Suprapubic skin (tissue), 4 donors: ENCODE measurements around the gene LINS1. TPM values are rescaled to one million over a fixed set of nuclear protein-coding genes. Genes with fewer than 3 reads are reported as not detected.

Source experiments
- DNase-seq, 2 donors: peaks; one replicate each; pipeline ENCODE4 v3.0.0-alpha.2; 2019; ENCODE audit warnings: low spot score in 2 of 2
- H3K27ac ChIP-seq: fragments of 200-600 bp; sonication (generic); one replicate; pipeline ENCODE4 v1.5.1; 2019
- H3K27me3 ChIP-seq: fragments of 200-600 bp; sonication (generic); one replicate; pipeline ENCODE4 v1.5.1; 2019
- H3K36me3 ChIP-seq: fragments of 200-600 bp; sonication (generic); one replicate; pipeline ENCODE4 v1.5.1; 2019
- H3K4me1 ChIP-seq: fragments of 200-600 bp; sonication (generic); one replicate; pipeline ENCODE4 v1.5.1; 2019
- H3K4me3 ChIP-seq: fragments of 200-600 bp; sonication (generic); one replicate; pipeline ENCODE4 v1.5.1; 2019; ENCODE audit warnings: mild to moderate bottlenecking
- H3K9me3 ChIP-seq: fragments of 200-600 bp; sonication (generic); one replicate; pipeline ENCODE4 v1.5.1; 2019
- EP300 ChIP-seq: sonication (generic); formaldehyde crosslinking; IDR thresholded peaks from one replicate; pipeline ENCODE4 v1.6.1; 2017; ENCODE audit warnings: antibody characterized with exemption
- POLR2A ChIP-seq, 2 donors: fragments of 450-650 bp; IDR thresholded peaks; one replicate each; pipeline ENCODE4 v1.6.1; 2017; ENCODE audit warnings: antibody characterized with exemption in 2 of 2, mild to moderate bottlenecking in 2 of 2, moderate library complexity in 2 of 2
- POLR2AphosphoS5 ChIP-seq, 3 donors: sonication (generic); formaldehyde crosslinking; IDR thresholded peaks; one replicate each; pipeline ENCODE4 v1.6.1; 2017; ENCODE audit warnings: antibody characterized with exemption in 3 of 3
- WGBS: methylation state at CpG from one replicate; pipeline ENCODE4 v1.1.5; 2018; 5-methylcytosine and 5-hydroxymethylcytosine counted together
- total RNA-seq, 4 donors: library from RNA; depleted of rRNA; stranded (reverse); fragments of >200 nt; gene quantifications; one replicate each; pipeline ENCODE4 v1.1.0, GENCODE V29; 2016
- TF ChIP-seq, protein P1 (sequence below), 2 donors: fragments of 200-600 bp in 1 of 2; fragments of 450-650 bp in 1 of 2; sonication (generic) in 1 of 2; IDR thresholded peaks; one replicate each; pipeline ENCODE4 v1.5.1; 2016 to 2019; ENCODE audit warnings: antibody characterized with exemption in 2 of 2, mild to moderate bottlenecking in 1 of 2, moderate library complexity in 1 of 2

Gene LINS1
- total RNA-seq, 4 donors from 2014 or later = 17.6 to 25.2 (median 20.7) TPM

DNA sequence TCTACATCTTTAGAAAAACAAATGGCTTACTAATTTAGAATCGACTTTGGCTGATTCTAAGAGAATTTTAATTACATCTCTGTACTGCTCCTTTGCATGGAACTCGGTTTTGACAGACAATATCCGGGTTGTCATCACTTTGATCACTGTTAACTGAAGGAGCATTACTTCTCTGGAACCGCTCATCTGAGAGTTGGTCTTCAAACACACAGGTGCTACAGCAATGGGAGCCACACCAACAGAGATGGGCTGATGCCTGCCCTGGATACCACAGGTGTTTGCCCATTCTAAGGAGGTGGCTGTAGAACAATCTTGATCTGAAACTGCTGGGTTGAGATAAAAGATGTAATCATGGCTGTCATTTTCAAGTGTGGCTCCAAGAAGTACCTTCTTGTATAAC lies 21.6 kb downstream of the LINS1 start:
- H3K4me1 ChIP-seq = peaks cover 6% of the 10 kb centered on the region
- no peak for DNase-seq
- TF ChIP-seq, protein P1, sequence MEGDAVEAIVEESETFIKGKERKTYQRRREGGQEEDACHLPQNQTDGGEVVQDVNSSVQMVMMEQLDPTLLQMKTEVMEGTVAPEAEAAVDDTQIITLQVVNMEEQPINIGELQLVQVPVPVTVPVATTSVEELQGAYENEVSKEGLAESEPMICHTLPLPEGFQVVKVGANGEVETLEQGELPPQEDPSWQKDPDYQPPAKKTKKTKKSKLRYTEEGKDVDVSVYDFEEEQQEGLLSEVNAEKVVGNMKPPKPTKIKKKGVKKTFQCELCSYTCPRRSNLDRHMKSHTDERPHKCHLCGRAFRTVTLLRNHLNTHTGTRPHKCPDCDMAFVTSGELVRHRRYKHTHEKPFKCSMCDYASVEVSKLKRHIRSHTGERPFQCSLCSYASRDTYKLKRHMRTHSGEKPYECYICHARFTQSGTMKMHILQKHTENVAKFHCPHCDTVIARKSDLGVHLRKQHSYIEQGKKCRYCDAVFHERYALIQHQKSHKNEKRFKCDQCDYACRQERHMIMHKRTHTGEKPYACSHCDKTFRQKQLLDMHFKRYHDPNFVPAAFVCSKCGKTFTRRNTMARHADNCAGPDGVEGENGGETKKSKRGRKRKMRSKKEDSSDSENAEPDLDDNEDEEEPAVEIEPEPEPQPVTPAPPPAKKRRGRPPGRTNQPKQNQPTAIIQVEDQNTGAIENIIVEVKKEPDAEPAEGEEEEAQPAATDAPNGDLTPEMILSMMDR (IDR thresholded peaks at IDR 0.05) = no peak
- TF ChIP-seq POLR2AphosphoS5 (IDR thresholded peaks at IDR 0.05) = no peak
- TF ChIP-seq POLR2A (IDR thresholded peaks at IDR 0.05) = no peak
- no peak for TF ChIP-seq EP300
- no peak overlapping the region for H3K4me3 ChIP-seq
- 92% methylated on average over 4 of the region's 4 CpGs for WGBS
- no peak overlapping the region for H3K27ac ChIP-seq
- H3K9me3 ChIP-seq = no peaks in the 10 kb centered on the region
- peaks cover 2% of the 10 kb centered on the region for H3K36me3 ChIP-seq
- no peaks in the 10 kb centered on the region for H3K27me3 ChIP-seq

DNA sequence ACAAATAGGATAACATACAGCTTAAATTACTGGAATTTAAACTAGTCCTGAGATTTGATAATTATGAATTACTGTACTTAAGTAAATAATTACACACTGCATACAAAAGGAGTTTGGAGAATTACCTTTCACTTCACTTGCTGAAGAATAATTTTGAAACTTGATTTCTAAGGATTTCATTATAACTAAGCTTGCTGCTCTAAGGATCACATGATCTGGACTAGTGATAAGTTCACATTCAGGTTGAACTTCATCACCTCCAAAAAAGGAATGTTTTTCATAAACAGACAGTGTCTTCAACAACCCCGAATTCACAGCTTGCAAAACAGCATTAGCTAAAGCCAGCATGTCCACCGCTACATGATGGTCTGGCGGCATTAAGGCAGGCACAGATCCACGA lies 28.5 kb downstream of the LINS1 start:
- TF ChIP-seq, protein P1 (IDR thresholded peaks at IDR 0.05) = no peak
- no peak for TF ChIP-seq POLR2A (IDR thresholded peaks at IDR 0.05)
- TF ChIP-seq POLR2AphosphoS5 (IDR thresholded peaks at IDR 0.05) = no peak
- TF ChIP-seq EP300 = no peak

DNA sequence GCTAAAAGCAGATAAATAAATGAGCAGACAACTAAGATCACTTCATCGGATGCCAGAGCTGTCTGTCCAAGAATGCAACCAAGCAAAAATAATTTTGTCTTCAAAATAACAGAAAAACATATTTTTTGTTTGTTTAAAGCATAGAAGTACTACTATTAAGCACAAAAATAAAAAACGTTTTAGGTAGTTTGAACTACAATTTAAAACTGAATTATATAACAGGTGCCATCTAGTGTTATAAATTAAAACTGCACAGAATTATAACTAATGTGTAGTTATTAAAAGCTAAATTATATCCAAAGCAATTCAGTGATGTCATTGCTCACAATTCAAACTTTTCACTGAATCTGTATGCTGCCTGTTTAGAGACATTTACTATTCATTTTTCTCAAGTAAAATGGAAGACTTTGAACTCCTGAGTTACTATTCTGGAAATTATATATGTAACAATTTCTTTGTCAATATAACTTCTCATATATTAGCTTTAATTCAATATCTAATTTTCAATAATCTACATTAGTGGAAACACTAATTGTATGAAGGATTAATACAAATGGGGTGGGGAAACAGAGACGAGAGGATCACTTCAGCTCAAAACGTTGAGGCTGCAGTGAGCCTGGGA lies 29.5 kb downstream of the LINS1 start:
- H3K27ac ChIP-seq = no peak overlapping the region
- WGBS = 57% methylated on average over 4 of the region's 4 CpGs
- H3K9me3 ChIP-seq = no peaks in the 10 kb centered on the region
- TF ChIP-seq, protein P1 (IDR thresholded peaks at IDR 0.05) = peak; percentile 35 to 42
- TF ChIP-seq EP300 (no peak), POLR2A (IDR thresholded peaks at IDR 0.05) (no peak)
- no peak overlapping the region for H3K4me3 ChIP-seq
- peaks cover 16% of the 10 kb centered on the region for H3K36me3 ChIP-seq
- H3K27me3 ChIP-seq = no peaks in the 10 kb centered on the region
- DNase-seq = no peak
- peaks cover 16% of the 10 kb centered on the region for H3K4me1 ChIP-seq

More for the DNA sequence above, 28.5 kb downstream of the LINS1 start:
- WGBS = 90% methylated on average over 4 of the region's 4 CpGs
- Histone ChIP-seq H3K4me1 (peaks cover 16% of the 10 kb centered on the region), H3K27me3 (no peaks in the 10 kb centered on the region), H3K4me3 (no peak overlapping the region), H3K9me3 (no peaks in the 10 kb centered on the region), H3K27ac (no peak overlapping the region), H3K36me3 (peaks cover 16% of the 10 kb centered on the region)
- no peak for DNase-seq

DNA sequence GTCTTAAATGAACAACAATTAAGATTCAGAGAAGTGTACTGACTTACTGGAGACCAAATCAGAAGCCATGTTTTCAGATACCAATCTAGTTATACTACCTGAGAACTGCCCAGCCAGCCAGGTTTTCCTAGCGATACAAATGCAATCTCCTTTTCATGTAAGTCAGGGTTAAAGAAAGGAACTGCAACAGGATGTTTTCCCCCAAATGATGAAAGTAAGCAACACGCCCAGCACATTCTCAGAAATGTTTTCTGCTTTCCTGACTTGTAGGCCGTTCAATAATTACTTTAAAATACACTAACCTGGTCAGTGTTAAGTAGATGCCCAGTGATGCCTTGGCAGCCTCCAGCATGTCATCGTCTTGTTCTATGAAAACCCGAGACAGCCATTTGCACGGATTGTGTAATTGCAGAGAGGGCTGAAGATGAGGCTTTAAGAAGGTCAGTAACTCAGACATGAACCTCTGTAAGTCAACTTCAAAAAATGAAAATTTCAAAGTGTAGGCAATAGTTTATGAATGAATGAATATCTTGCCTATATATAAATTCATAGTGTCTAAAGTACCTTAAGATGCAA lies 30.3 kb downstream of the LINS1 start:
- Histone ChIP-seq H3K27ac (no peak overlapping the region), H3K4me3 (no peak overlapping the region), H3K27me3 (no peaks in the 10 kb centered on the region), H3K4me1 (peaks cover 16% of the 10 kb centered on the region), H3K9me3 (no peaks in the 10 kb centered on the region), H3K36me3 (peaks cover 16% of the 10 kb centered on the region)
- TF ChIP-seq POLR2AphosphoS5 (IDR thresholded peaks at IDR 0.05) = no peak
- no peak for TF ChIP-seq EP300
- no peak for TF ChIP-seq POLR2A (IDR thresholded peaks at IDR 0.05)
- TF ChIP-seq, protein P1 (IDR thresholded peaks at IDR 0.05) = no peak
- WGBS = 83% methylated on average over 6 of the region's 6 CpGs
- no peak for DNase-seq

DNA sequence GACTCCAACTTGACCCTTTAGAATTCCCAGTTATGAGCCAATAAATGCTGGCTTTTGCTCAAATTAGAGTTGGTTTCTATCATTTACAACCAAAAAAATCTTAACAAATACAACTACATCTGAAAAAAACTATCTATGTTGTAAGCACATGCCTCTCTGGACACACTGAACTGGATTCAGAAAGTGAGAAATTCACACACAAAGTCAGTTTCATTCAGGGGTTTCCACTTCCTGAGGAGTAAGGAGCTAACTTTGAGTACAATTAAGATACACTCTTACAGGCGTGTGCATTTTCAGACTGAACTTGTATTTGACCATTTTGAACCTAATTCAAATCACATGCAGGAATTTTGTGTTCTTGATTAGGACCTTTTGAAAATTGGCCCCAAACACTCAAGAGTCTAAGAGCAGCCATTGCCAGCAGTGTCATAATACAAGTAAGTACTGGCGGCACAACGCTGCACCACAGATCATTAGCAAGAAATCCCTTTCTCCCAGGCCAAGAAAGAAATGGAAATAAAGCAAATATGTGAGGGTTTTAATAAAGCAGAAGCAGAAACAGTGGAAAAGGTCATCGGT lies 31.2 kb downstream of the LINS1 start:
- Histone ChIP-seq H3K36me3 (peaks cover 16% of the 10 kb centered on the region), H3K4me1 (peaks cover 16% of the 10 kb centered on the region), H3K9me3 (no peaks in the 10 kb centered on the region), H3K27ac (no peak overlapping the region), H3K4me3 (no peak overlapping the region), H3K27me3 (no peaks in the 10 kb centered on the region)
- no peak for DNase-seq
- TF ChIP-seq EP300 (no peak), POLR2A (IDR thresholded peaks at IDR 0.05) (no peak), POLR2AphosphoS5 (IDR thresholded peaks at IDR 0.05) (no peak)
- TF ChIP-seq, protein P1 (IDR thresholded peaks at IDR 0.05) = no peak
- WGBS = 81% methylated on average over 4 of the region's 4 CpGs
